Activated CD8-positive, alpha-beta T cell treated with anti-CD3 and anti-CD28 coated beads for 36 hours (primary cell): ENCODE results near the gene NFATC2IP. TPM values are rescaled to one million over a fixed set of nuclear protein-coding genes. Genes with fewer than 3 reads are reported as not detected.

Experiments used
- ATAC-seq: fragments of 200-7000 bp; cut with Tn5 transposase; one replicate; pipeline ENCODE4 v1.10.0; 2021; ENCODE audit warnings: mild to moderate bottlenecking, moderate library complexity
- CTCF ChIA-PET: fragments of 350-600 bp; sonication (Branson Sonifier 250); formaldehyde crosslinking; loops from one replicate; lab custom pipeline; 2021; ENCODE audit warnings: antibody characterized with exemption; lab: Charles Lee
- POLR2A ChIA-PET: fragments of 350-600 bp; sonication (Branson Sonifier 250); formaldehyde crosslinking; loops from one replicate; lab custom pipeline; 2021; ENCODE audit warnings: antibody characterized with exemption; lab: Charles Lee
- DNase-seq: peaks from one replicate; pipeline ENCODE4 v3.0.0-alpha.2; 2020
- H3K27ac Mint-ChIP-seq: one replicate; pipeline ENCODE4 v1.8.0; 2021; ENCODE audit warnings: mild to moderate bottlenecking, mixed read lengths
- H3K27me3 Mint-ChIP-seq: one replicate; pipeline ENCODE4 v1.8.0; 2021; ENCODE audit warnings: mixed read lengths
- H3K36me3 Mint-ChIP-seq: one replicate; pipeline ENCODE4 v1.8.0; 2021; ENCODE audit warnings: low read depth, mixed read lengths
- H3K4me1 Mint-ChIP-seq: one replicate; pipeline ENCODE4 v1.8.0; 2021; ENCODE audit warnings: low read depth, mixed read lengths
- H3K4me3 Mint-ChIP-seq: one replicate; pipeline ENCODE4 v1.8.0; 2021; ENCODE audit warnings: mild to moderate bottlenecking, moderate library complexity, mixed read lengths
- H3K9me3 Mint-ChIP-seq: one replicate; pipeline ENCODE4 v1.8.0; 2021; ENCODE audit warnings: mixed read lengths
- CTCF ChIP-seq: fragments of 200-600 bp; IDR thresholded peaks from one replicate; pipeline ENCODE4 v1.8.0; 2022; ENCODE audit warnings: antibody characterized with exemption, mild to moderate bottlenecking
- intact Hi-C: fragments of 100-400 bp; cut with micrococcal nuclease; formaldehyde crosslinking; loops from one replicate; pipeline ENCODE4 v1.10.0; 2022
- total RNA-seq, 2 experiments: library from RNA; stranded (reverse); gene quantifications; one replicate each; pipeline ENCODE4 v1.2.3, GENCODE V29; 2021

NFATC2IP gene
- total RNA-seq, 2 experiments from 2014 or later: 63.8 to 71.8 TPM

- peaks cover 24% of the 10 kb centered on the region for H3K4me1 Mint-ChIP-seq
- no peaks in the 10 kb centered on the region for H3K9me3 Mint-ChIP-seq
- no peak overlapping the region for H3K27ac Mint-ChIP-seq
- ATAC-seq (no peak), DNase-seq (no peak)
- H3K36me3 Mint-ChIP-seq: no peaks in the 10 kb centered on the region
- intact Hi-C loops: loop anchor here (5.0 kb wide), 1 partner anchor 63 kb away; no protein-coding TSS in a partner anchor
- TF ChIP-seq CTCF: no peak
- POLR2A ChIA-PET: interaction anchor here (1.1 to 1.4 kb wide), 2 partner anchors 21 to 89 kb away, joined by 3 read pairs; partner anchors contain the start of gene TUFM
- CTCF ChIA-PET: interaction anchor here (3.2 kb wide), 1 partner anchor 10 kb away, joined by 27 read pairs; no protein-coding TSS in a partner anchor
- peak overlapping the region; percentile 72 for H3K4me3 Mint-ChIP-seq
- no peaks in the 10 kb centered on the region for H3K27me3 Mint-ChIP-seq
These were observed 15.4 kb upstream of the NFATC2IP start for GRCh38 chr16:28935346-28935745.

GRCh38 chr16:28935924-28936783 lies 14.6 kb upstream of the NFATC2IP start:
- Mint-ChIP-seq H3K36me3 (no peaks in the 10 kb centered on the region), H3K27me3 (no peaks in the 10 kb centered on the region), H3K4me1 (peaks cover 16% of the 10 kb centered on the region), H3K27ac (peak overlapping the region; percentile 51), H3K4me3 (peak overlapping the region; percentile 72), H3K9me3 (no peaks in the 10 kb centered on the region)
- ATAC-seq: peak; percentile 100
- ChIA-PET POLR2A (interaction anchor here (1.0 to 1.4 kb wide), 5 partner anchors 11 to 100 kb away, joined by 3 to 6 read pairs (median 3); partner anchors contain the start of genes RABEP2 and TUFM), CTCF (interaction anchor here (0.7 to 3.2 kb wide), 4 partner anchors 9 to 14 kb away, joined by 3 to 27 read pairs (median 3); partner anchors contain the start of gene NFATC2IP)
- intact Hi-C loops: loop anchor here (5.0 kb wide), 1 partner anchor 64 kb away; no protein-coding TSS in a partner anchor
- DNase-seq: peak; percentile 93
- no peak for TF ChIP-seq CTCF

GRCh38 chr16:28936784-28937155 lies 14.0 kb upstream of the NFATC2IP start:
- CTCF ChIA-PET: interaction anchor here (0.7 to 3.2 kb wide), 4 partner anchors 8 to 14 kb away, joined by 3 to 27 read pairs (median 3); partner anchors contain the start of gene NFATC2IP
- Mint-ChIP-seq H3K4me1 (peaks cover 13% of the 10 kb centered on the region), H3K4me3 (peak overlapping the region; percentile 72), H3K27me3 (no peaks in the 10 kb centered on the region), H3K9me3 (no peaks in the 10 kb centered on the region), H3K36me3 (no peaks in the 10 kb centered on the region), H3K27ac (peak overlapping the region; percentile 51)
- no peak for DNase-seq
- intact Hi-C loops: loop anchor here (5.0 kb wide), 1 partner anchor 64 kb away; no protein-coding TSS in a partner anchor
- ATAC-seq: no peak
- POLR2A ChIA-PET: interaction anchor here (1.0 to 1.4 kb wide), 5 partner anchors 12 to 101 kb away, joined by 3 to 6 read pairs (median 4); partner anchors contain the start of genes RABEP2 and TUFM
- TF ChIP-seq CTCF: no peak

GRCh38 chr16:28937222-28937876 lies 13.4 kb upstream of the NFATC2IP start:
- Mint-ChIP-seq H3K27me3 (no peaks in the 10 kb centered on the region), H3K9me3 (no peaks in the 10 kb centered on the region), H3K36me3 (no peaks in the 10 kb centered on the region), H3K27ac (no peak overlapping the region), H3K4me1 (peaks cover 13% of the 10 kb centered on the region), H3K4me3 (no peak overlapping the region)
- TF ChIP-seq CTCF: no peak
- intact Hi-C loops: loop anchor here (5.0 kb wide), 1 partner anchor 65 kb away; no protein-coding TSS in a partner anchor
- ChIA-PET POLR2A (interaction anchor here (0.6 to 1.1 kb wide), 4 partner anchors 12 to 421 kb away, joined by 3 to 4 read pairs (median 4); partner anchors contain the start of gene RABEP2), CTCF (interaction anchor here (1.2 to 3.2 kb wide), 2 partner anchors 8 to 13 kb away, joined by 3 to 27 read pairs; partner anchors contain the start of gene NFATC2IP)
- DNase-seq (peak; percentile 19), ATAC-seq (no peak)
